Spleen (tissue), 7 donors: ENCODE data around the gene NLGN1.

Experiments used
- POLR2AphosphoS5 ChIP-seq, 3 donors: sonication (generic); formaldehyde crosslinking; IDR thresholded peaks; one replicate each; pipeline ENCODE4 v1.5.1; 2017; ENCODE audit warnings: antibody characterized with exemption in 3 of 3
- TF ChIP-seq, protein P1 (sequence below), 11 experiments: fragments of 200-600 bp in 7 of 11; fragments of 450-650 bp in 4 of 11; sonication (generic) in 4 of 11; IDR thresholded peaks in 8 of 11; conservative IDR thresholded peaks in 3 of 11; 1 replicate in 7 of 11; 2 replicates in 4 of 11; pipeline versions ENCODE4 v1.4.0 to v1.8.0; 2016 to 2021; ENCODE audit warnings: antibody characterized with exemption in 11 of 11, inconsistent platforms in 4 of 11, mild to moderate bottlenecking in 1 of 11
- donor health status: DM: no; HTN: no; CAD: no; lungs with moderate emphysema.
- donor health status: DM: no; HTN: no; CAD: no.
- donor health status: DM: no; HTN: no; CAD: no.

DNA sequence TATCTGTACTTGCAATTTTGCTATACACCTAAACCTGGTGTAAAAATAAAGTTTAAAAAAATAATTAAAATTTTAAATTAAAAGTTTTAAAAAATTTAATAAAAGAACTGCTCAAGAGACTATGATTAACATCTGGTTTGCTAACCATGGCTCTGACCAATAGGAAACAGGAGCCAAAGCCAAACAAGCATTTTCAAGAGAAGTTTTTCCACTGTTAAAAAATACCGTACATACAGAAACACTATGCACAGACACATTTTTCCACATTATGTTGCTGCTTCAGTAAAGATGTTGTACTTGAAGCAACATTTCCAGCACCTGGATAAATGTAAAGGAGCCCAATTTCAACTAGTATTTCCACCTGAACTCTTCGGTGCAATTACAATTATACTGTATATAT is 917.7 kb downstream of the NLGN1 start:
- no peak for TF ChIP-seq POLR2AphosphoS5 (IDR thresholded peaks at IDR 0.05)
- TF ChIP-seq, protein P1, sequence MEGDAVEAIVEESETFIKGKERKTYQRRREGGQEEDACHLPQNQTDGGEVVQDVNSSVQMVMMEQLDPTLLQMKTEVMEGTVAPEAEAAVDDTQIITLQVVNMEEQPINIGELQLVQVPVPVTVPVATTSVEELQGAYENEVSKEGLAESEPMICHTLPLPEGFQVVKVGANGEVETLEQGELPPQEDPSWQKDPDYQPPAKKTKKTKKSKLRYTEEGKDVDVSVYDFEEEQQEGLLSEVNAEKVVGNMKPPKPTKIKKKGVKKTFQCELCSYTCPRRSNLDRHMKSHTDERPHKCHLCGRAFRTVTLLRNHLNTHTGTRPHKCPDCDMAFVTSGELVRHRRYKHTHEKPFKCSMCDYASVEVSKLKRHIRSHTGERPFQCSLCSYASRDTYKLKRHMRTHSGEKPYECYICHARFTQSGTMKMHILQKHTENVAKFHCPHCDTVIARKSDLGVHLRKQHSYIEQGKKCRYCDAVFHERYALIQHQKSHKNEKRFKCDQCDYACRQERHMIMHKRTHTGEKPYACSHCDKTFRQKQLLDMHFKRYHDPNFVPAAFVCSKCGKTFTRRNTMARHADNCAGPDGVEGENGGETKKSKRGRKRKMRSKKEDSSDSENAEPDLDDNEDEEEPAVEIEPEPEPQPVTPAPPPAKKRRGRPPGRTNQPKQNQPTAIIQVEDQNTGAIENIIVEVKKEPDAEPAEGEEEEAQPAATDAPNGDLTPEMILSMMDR (IDR thresholded peaks at IDR 0.05 in 8 of 11, conservative IDR thresholded peaks at IDR 0.05 in 3 of 11): no peak
